ENCODE results near the gene TBC1D8.

GRCh38 chr2:101113441-101114267 is 37.5 kb downstream of the TBC1D8 start:
- TF ChIP-seq POLR2A (IDR thresholded peaks at IDR 0.05) (no peak), CTCF (IDR thresholded peaks at IDR 0.05) (no peak)
